HepG2 (cell line): ENCODE results near the gene NUFIP1. TPM values are rescaled to one million over a fixed set of nuclear protein-coding genes. Genes with fewer than 3 reads are reported as not detected.
A peak's percentile ranks its signal among the peaks of the same experiment; 100 is the strongest.

ENCODE experiments used
- ATAC-seq: fragments of 200-7000 bp; cut with Tn5 transposase; 3 replicates; pipeline ENCODE4 v1.9.1; 2020; ENCODE audit warnings: mild to moderate bottlenecking, moderate library complexity
- BruUV-seq: library from RNA; stranded (reverse); fragments of 400-500 nt; replicated peaks from 2 replicates; lab custom pipeline; 2021; lab: Mats Ljungman, UMichigan
- CTCF ChIA-PET: fragments of 300-600 bp; formaldehyde crosslinking; extraction: SDS; loops from one replicate; lab custom pipeline; 2021; ENCODE audit warnings: low total read pairs, inconsistent platforms, low intra/inter-chr PET ratio; lab: Yijun Ruan, JAX
- POLR2A ChIA-PET: fragments of 350-600 bp; sonication (Branson Sonifier 250); formaldehyde crosslinking; loops from one replicate; lab custom pipeline; 2020; ENCODE audit warnings: antibody characterized with exemption, inconsistent platforms; lab: Yijun Ruan, JAX
- DNase-seq: peaks from one replicate; pipeline ENCODE4 v3.0.0-alpha.2; 2015; ENCODE audit warnings: low spot score
- FAIRE-seq: peaks from 3 replicates; lab custom pipeline; 2011; peaks lifted over from hg19 to GRCh38; lab: Jason Lieb, UNC
- H2AFZ ChIP-seq: one replicate; pipeline ENCODE4 v1.6.1; 2011; ENCODE audit warnings: low read length, inconsistent platforms
- H3K27ac ChIP-seq: fragments of 300-600 bp; 3 replicates; pipeline ENCODE4 v1.8.0; 2011; ENCODE audit warnings: mixed run types, mild to moderate bottlenecking, mixed read lengths, low read length, inconsistent platforms; ENCODE audit not compliant: insufficient read depth; ENCODE audit errors: extremely low read length
- H3K27me3 ChIP-seq, 2 experiments: fragments of 200-600 bp in 1 of 2; 2 replicates in 1 of 2; 3 replicates in 1 of 2; pipeline versions ENCODE4 v1.6.0 to v1.8.0; 2011; ENCODE audit warnings: low read length in 2 of 2, mild to moderate bottlenecking in 2 of 2, moderate library complexity in 2 of 2, inconsistent platforms in 1 of 2; ENCODE audit not compliant: insufficient read depth in 2 of 2, control insufficient read depth in 1 of 2
- H3K36me3 ChIP-seq, 2 experiments: fragments of 200-600 bp in 1 of 2; replicated peaks in 1 of 2; 2 replicates in 1 of 2; 3 replicates in 1 of 2; pipeline versions ENCODE4 v1.5.1 to v1.8.0; 2011; ENCODE audit warnings: low read length in 2 of 2, inconsistent platforms in 1 of 2; ENCODE audit not compliant: insufficient read depth in 2 of 2, control insufficient read depth in 1 of 2
- H3K4me1 ChIP-seq: 2 replicates; pipeline ENCODE4 v1.5.1; 2012; ENCODE audit warnings: low read length, inconsistent platforms; ENCODE audit not compliant: insufficient read depth
- H3K4me2 ChIP-seq: 2 replicates; pipeline ENCODE4 v1.6.0; 2011; ENCODE audit warnings: low read depth, low read length, inconsistent platforms
- H3K4me3 ChIP-seq, 3 experiments: fragments of 200-600 bp in 1 of 3; sonication (generic), shearing (Covaris generic) in 1 of 3; replicated peaks in 1 of 3; 2 replicates each; pipeline ENCODE4 v1.5.1; 2011 to 2016; ENCODE audit warnings: low read length in 3 of 3, inconsistent platforms in 2 of 3, low read depth in 2 of 3, mild to moderate bottlenecking in 2 of 3, control low read depth in 1 of 3, mixed read lengths in 1 of 3; ENCODE audit not compliant: insufficient read depth in 1 of 3
- H3K79me2 ChIP-seq: one replicate; pipeline ENCODE4 v1.6.1; 2011; ENCODE audit warnings: low read length, inconsistent platforms; ENCODE audit not compliant: insufficient read depth
- H3K9ac ChIP-seq: 2 replicates; pipeline ENCODE4 v1.6.0; 2011; ENCODE audit warnings: mild to moderate bottlenecking, low read depth, low read length, inconsistent platforms; ENCODE audit not compliant: insufficient read depth
- H3K9me3 ChIP-seq: 2 replicates; pipeline ENCODE4 v1.5.1; 2012; ENCODE audit warnings: mild to moderate bottlenecking, low read length
- H4K20me1 ChIP-seq: 2 replicates; pipeline ENCODE4 v1.6.0; 2011; ENCODE audit warnings: inconsistent platforms, mild to moderate bottlenecking, low read length, moderate library complexity; ENCODE audit not compliant: insufficient read depth
- STAG1 ChIP-seq: sonication (generic); formaldehyde crosslinking; IDR thresholded peaks from 2 replicates; pipeline ENCODE4 v1.4.0; 2020; ENCODE audit warnings: missing genetic modification reagents
- ZFP37 ChIP-seq: sonication (generic); formaldehyde crosslinking; IDR thresholded peaks from 2 replicates; pipeline ENCODE4 v1.4.0; 2020; ENCODE audit warnings: missing genetic modification reagents, borderline replicate concordance
- WGBS: methylation state at CpG from one replicate; pipeline ENCODE4 v1.1.6; 2017; ENCODE audit warnings: low lambda C conversion rate; 5-methylcytosine and 5-hydroxymethylcytosine counted together
- in situ Hi-C: cut with HindIII; loops from 2 replicates; pipeline ENCODE4 v1.10.0; 2017; ENCODE audit warnings: low pct_unique_long_range_greater_than_20kb; ENCODE audit not compliant: extremely low pct_ligation_motif_present
- intact Hi-C: fragments of 100-400 bp; cut with micrococcal nuclease; formaldehyde crosslinking; loops from one replicate; pipeline ENCODE4 v1.10.0; 2022; ENCODE audit not compliant: unreplicated experiment
- polyA plus RNA-seq, 8 experiments: library from polyadenylated mRNA; depleted of rRNA in 3 of 8; stranded (reverse) in 7 of 8; unstranded in 1 of 8; fragments of >200 nt; fragmentation: Illumina TruSeq in 4 of 8; extraction: Trizol in 4 of 8; gene quantifications; 2 replicates each; pipeline versions ENCODE4 v1.2.1 to v1.2.3, GENCODE V29; 2011 to 2016; ENCODE audit warnings: low read depth in 4 of 8, missing spikeins in 1 of 8, mixed read lengths in 1 of 8; ENCODE audit not compliant: insufficient read depth in 1 of 8
- total RNA-seq, 5 experiments: library from RNA; depleted of rRNA; stranded (reverse); fragments of >200 nt; fragmentation: Illumina TruSeq; extraction: Trizol; gene quantifications; 2 replicates each; pipeline ENCODE4 v1.2.3, GENCODE V29; 2016; ENCODE audit warnings: low read depth in 1 of 5
- TF ChIP-seq, protein P1 (sequence below): sonication (generic); formaldehyde crosslinking; IDR thresholded peaks from 2 replicates; pipeline ENCODE4 v1.5.0; 2020; ENCODE audit warnings: mild to moderate bottlenecking, missing genetic modification reagents, moderate library complexity

NUFIP1 gene
- total and polyA plus RNA-seq, 2 of the 13 experiments (the other 11 are each of a cell fraction or from before 2014, with no cell fraction given) = 1.9 to 10.3 TPM

DNA sequence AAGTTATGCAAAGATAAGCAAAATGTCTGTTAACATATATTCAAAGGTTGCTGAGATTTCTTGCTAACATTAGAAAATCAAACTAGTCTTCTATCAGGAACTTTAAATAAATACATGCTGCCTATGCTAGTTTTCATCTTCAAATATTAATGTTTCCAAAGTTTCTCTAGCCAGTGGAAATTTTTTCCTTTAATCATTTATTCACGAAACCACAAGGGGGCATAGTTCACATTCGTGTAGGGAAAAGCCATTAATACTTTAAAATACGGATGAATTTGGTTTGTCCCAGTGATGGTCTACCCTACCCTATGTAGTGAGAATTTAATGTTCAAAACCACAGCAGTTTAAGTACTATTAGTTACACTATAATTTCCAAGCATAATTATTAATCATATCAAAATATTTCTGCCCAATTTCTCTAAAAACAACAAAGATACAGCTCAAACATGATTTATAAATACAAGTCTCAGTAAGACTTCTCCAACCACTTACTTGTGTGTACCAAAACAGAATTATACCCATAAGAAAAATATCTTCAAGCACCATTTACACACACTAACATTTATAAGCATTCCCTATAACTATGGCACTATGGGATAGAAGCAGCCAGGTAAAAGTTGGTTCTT lies 16.2 kb downstream of the NUFIP1 start:
- CTCF ChIA-PET = interaction anchor here (0.5 to 1.8 kb wide), 2 partner anchors 51 to 336 kb away, joined by 3 to 4 read pairs; no protein-coding TSS in a partner anchor
- Histone ChIP-seq H2AFZ (no peak overlapping the region), H3K4me2 (0 out of 2 replicates have a peak overlapping the region, but pooled peaks have one; percentile 18), H3K9ac (no peak overlapping the region), H3K36me3 (peaks cover 8 to 59% of the 10 kb centered on the region in 2 experiments), H3K27ac (no peak overlapping the region), H3K27me3 (no peaks in the 10 kb centered on the region), H4K20me1 (peaks cover 6% of the 10 kb centered on the region; the same call in 1 of the 2 replicates), H3K4me3 (no peak overlapping the region), H3K4me1 (peaks cover 16% of the 10 kb centered on the region)
- in situ Hi-C loops = loop anchor here (25.0 kb wide), 1 partner anchor 1061 kb away; no protein-coding TSS in a partner anchor
- 10% methylated on average over 3 of the region's 3 CpGs for WGBS
- DNase-seq (peak; percentile 36), ATAC-seq (peak; percentile 23; the same call in 1 of the 3 replicates), FAIRE-seq (no peak)
- TF ChIP-seq ZFP37 (CRISPR knock-in tag) (no peak), STAG1 (CRISPR knock-in tag) (peak; percentile 47)
- TF ChIP-seq, protein P1, sequence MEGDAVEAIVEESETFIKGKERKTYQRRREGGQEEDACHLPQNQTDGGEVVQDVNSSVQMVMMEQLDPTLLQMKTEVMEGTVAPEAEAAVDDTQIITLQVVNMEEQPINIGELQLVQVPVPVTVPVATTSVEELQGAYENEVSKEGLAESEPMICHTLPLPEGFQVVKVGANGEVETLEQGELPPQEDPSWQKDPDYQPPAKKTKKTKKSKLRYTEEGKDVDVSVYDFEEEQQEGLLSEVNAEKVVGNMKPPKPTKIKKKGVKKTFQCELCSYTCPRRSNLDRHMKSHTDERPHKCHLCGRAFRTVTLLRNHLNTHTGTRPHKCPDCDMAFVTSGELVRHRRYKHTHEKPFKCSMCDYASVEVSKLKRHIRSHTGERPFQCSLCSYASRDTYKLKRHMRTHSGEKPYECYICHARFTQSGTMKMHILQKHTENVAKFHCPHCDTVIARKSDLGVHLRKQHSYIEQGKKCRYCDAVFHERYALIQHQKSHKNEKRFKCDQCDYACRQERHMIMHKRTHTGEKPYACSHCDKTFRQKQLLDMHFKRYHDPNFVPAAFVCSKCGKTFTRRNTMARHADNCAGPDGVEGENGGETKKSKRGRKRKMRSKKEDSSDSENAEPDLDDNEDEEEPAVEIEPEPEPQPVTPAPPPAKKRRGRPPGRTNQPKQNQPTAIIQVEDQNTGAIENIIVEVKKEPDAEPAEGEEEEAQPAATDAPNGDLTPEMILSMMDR (CRISPR knock-in tag) = peak; percentile 42
- TF ChIP-seq, all 625 proteins: peak for 2
- H3K79me2 ChIP-seq = peaks cover 5% of the 10 kb centered on the region
- intact Hi-C loops = loop anchor here (1.0 to 10.0 kb wide), 3 partner anchors 55 to 1068 kb away; no protein-coding TSS in a partner anchor
- no peaks in the 10 kb centered on the region for H3K9me3 ChIP-seq
- POLR2A ChIA-PET = no interaction called here
- no TSS peak for BruUV-seq
